ENCODE results near the gene SERINC1. TPM values are rescaled to one million over a fixed set of nuclear protein-coding genes. Genes with fewer than 3 reads are reported as not detected.
A peak's percentile ranks its signal among the peaks of the same experiment; 100 is the strongest.
"Not testable (repeated sequence)": the region's sequence is repeated elsewhere in the genome, so short reads cannot be mapped to it uniquely, and the experiment has no call there.

SERINC1 gene
- total RNA-seq, 1 donor from 2014 or later, result 51.3 TPM

- Mint-ChIP-seq H3K4me1 (peaks cover 6% of the 10 kb centered on the region), H3K9me3 (no peaks in the 10 kb centered on the region), H3K4me3 (no peak overlapping the region), H3K27ac (no peak overlapping the region), H3K27me3 (no peaks in the 10 kb centered on the region), H3K36me3 (ENCODE audit: low read depth) (peaks cover 8% of the 10 kb centered on the region)
- ChIA-PET POLR2A (no interaction called here), CTCF (no interaction called here)
- intact Hi-C loops (cut with micrococcal nuclease), result loop anchor here (1.0 to 5.0 kb wide), 4 partner anchors 54 to 842 kb away; no protein-coding TSS in a partner anchor
- ATAC-seq (ENCODE audit: low read depth) (no peak), DNase-seq (no peak)
- no peak for TF ChIP-seq CTCF (IDR thresholded peaks at IDR 0.05)
These were observed 4.5 kb upstream of the SERINC1 start for GRCh38 chr6:122476131-122476530.

GRCh38 chr6:122472022-122472340 is 374 bp upstream of the SERINC1 start:
- H3K27me3 Mint-ChIP-seq, result no peaks in the 10 kb centered on the region
- peaks cover 44% of the 10 kb centered on the region for H3K4me1 Mint-ChIP-seq
- TF ChIP-seq CTCF (IDR thresholded peaks at IDR 0.05), result no peak
- peak; percentile 53 for ATAC-seq (ENCODE audit: low read depth)
- no peaks in the 10 kb centered on the region for H3K9me3 Mint-ChIP-seq
- peak overlapping the region; percentile 99 for H3K27ac Mint-ChIP-seq
- intact Hi-C loops (cut with micrococcal nuclease), result no loop called here
- DNase-seq, result no peak
- ChIA-PET POLR2A (interaction anchor here (0.9 to 2.6 kb wide), 8 partner anchors 11 to 1137 kb away, joined by 3 to 16 read pairs (median 5); partner anchors contain the start of genes HSF2 and TBC1D32), CTCF (interaction anchor here (1.0 to 2.6 kb wide), 3 partner anchors 19 to 59 kb away, joined by 3 to 17 read pairs (median 6); no protein-coding TSS in a partner anchor)
- peaks cover 19% of the 10 kb centered on the region for H3K36me3 Mint-ChIP-seq (ENCODE audit: low read depth)
- H3K4me3 Mint-ChIP-seq, result peak overlapping the region; percentile 99

- H3K4me1 Mint-ChIP-seq, result peaks cover 78% of the 10 kb centered on the region
- peaks cover 58% of the 10 kb centered on the region for H3K36me3 Mint-ChIP-seq (ENCODE audit: low read depth)
- intact Hi-C loops (cut with micrococcal nuclease), result no loop called here
- H3K27me3 Mint-ChIP-seq, result no peaks in the 10 kb centered on the region
- no peak for ATAC-seq (ENCODE audit: low read depth)
- ChIA-PET CTCF (no interaction called here), POLR2A (no interaction called here)
- H3K9me3 Mint-ChIP-seq, result no peaks in the 10 kb centered on the region
- no peak overlapping the region for H3K27ac Mint-ChIP-seq
- H3K4me3 Mint-ChIP-seq, result no peak overlapping the region
- DNase-seq, result no peak
- TF ChIP-seq CTCF (IDR thresholded peaks at IDR 0.05), result no peak
These were observed 9.7 kb downstream of the SERINC1 start for GRCh38 chr6:122461885-122462284.

- H3K27me3 Mint-ChIP-seq; ATAC-seq (ENCODE audit: low read depth); H3K9me3 Mint-ChIP-seq; H3K27ac Mint-ChIP-seq; H3K4me3 Mint-ChIP-seq; DNase-seq; intact Hi-C loops (cut with micrococcal nuclease): not testable (repeated sequence)
- peaks cover 68% of the 10 kb centered on the region for H3K4me1 Mint-ChIP-seq
- ChIA-PET CTCF (interaction anchor here (1.0 kb wide), 1 partner anchor 14 kb away, joined by 4 read pairs; no protein-coding TSS in a partner anchor), POLR2A (interaction anchor here (1.0 kb wide), 1 partner anchor 12 kb away, joined by 3 read pairs; the partner anchor contains the start of gene SERINC1)
- peaks cover 58% of the 10 kb centered on the region for H3K36me3 Mint-ChIP-seq (ENCODE audit: low read depth)
These were observed 11.7 kb downstream of the SERINC1 start for GRCh38 chr6:122459865-122460416.

- no peak overlapping the region for H3K4me3 Mint-ChIP-seq
- DNase-seq (no peak), ATAC-seq (ENCODE audit: low read depth) (no peak)
- intact Hi-C loops (cut with micrococcal nuclease), result no loop called here
- H3K4me1 Mint-ChIP-seq, result peaks cover 65% of the 10 kb centered on the region
- ChIA-PET CTCF (interaction anchor here (1.0 kb wide), 1 partner anchor 15 kb away, joined by 4 read pairs; no protein-coding TSS in a partner anchor), POLR2A (no interaction called here)
- peaks cover 62% of the 10 kb centered on the region for H3K36me3 Mint-ChIP-seq (ENCODE audit: low read depth)
- no peaks in the 10 kb centered on the region for H3K9me3 Mint-ChIP-seq
- H3K27ac Mint-ChIP-seq, result no peak overlapping the region
- H3K27me3 Mint-ChIP-seq, result no peaks in the 10 kb centered on the region
- TF ChIP-seq CTCF (IDR thresholded peaks at IDR 0.05), result no peak
These were observed 12.4 kb downstream of the SERINC1 start for GRCh38 chr6:122459240-122459639.
